Measurements from ENCODE around the gene NOG. TPM values are rescaled to one million over a fixed set of nuclear protein-coding genes. Genes with fewer than 3 reads are reported as not detected.

Gene NOG
- total RNA-seq, 2 donors from 2014 or later, result 1.3 to 6.3 TPM

GRCh38 chr17:56599566-56599965 lies 6.1 kb downstream of the NOG start:
- DNase-seq (ENCODE audit: low spot score), result no peak
- Histone ChIP-seq H3K27me3 (replicated peaks; ENCODE audit: insufficient read depth) (no peaks in the 10 kb centered on the region), H3K4me3 (no peak overlapping the region), H3K27ac (no peak overlapping the region), H3K36me3 (no peaks in the 10 kb centered on the region), H3K4me1 (replicated peaks) (peaks cover 5% of the 10 kb centered on the region), H3K9me3 (no peaks in the 10 kb centered on the region)
- 74% methylated on average over 1 of the region's 1 CpG for WGBS
- no peak for TF ChIP-seq CTCF (IDR thresholded peaks at IDR 0.05)
- TF ChIP-seq POLR2AphosphoS5 (IDR thresholded peaks at IDR 0.05), result no peak
- no peak for TF ChIP-seq POLR2A (IDR thresholded peaks at IDR 0.05)
- intact Hi-C loops (cut with DNase I), result loop anchor here (10.0 kb wide), 1 partner anchor 75 kb away; no protein-coding TSS in a partner anchor

GRCh38 chr17:56600256-56600655 lies 6.8 kb downstream of the NOG start:
- peaks cover 5% of the 10 kb centered on the region for H3K4me1 ChIP-seq (replicated peaks)
- 95% methylated on average over 1 of the region's 1 CpG for WGBS
- no peak for DNase-seq (ENCODE audit: low spot score)
- intact Hi-C loops (cut with DNase I), result no loop called here
- no peaks in the 10 kb centered on the region for H3K27me3 ChIP-seq (replicated peaks; ENCODE audit: insufficient read depth)
- H3K4me3 ChIP-seq, result no peak overlapping the region
- H3K36me3 ChIP-seq, result no peaks in the 10 kb centered on the region
- H3K9me3 ChIP-seq, result no peaks in the 10 kb centered on the region
- no peak for TF ChIP-seq POLR2A (IDR thresholded peaks at IDR 0.05)
- TF ChIP-seq CTCF (IDR thresholded peaks at IDR 0.05), result no peak
- no peak for TF ChIP-seq POLR2AphosphoS5 (IDR thresholded peaks at IDR 0.05)
- H3K27ac ChIP-seq, result no peak overlapping the region

- WGBS, result 83% methylated on average over 1 of the region's 1 CpG
- Histone ChIP-seq H3K4me3 (no peak overlapping the region), H3K36me3 (no peaks in the 10 kb centered on the region), H3K9me3 (no peaks in the 10 kb centered on the region), H3K4me1 (replicated peaks) (no peaks in the 10 kb centered on the region), H3K27me3 (replicated peaks; ENCODE audit: insufficient read depth) (no peaks in the 10 kb centered on the region), H3K27ac (no peak overlapping the region)
- TF ChIP-seq POLR2AphosphoS5 (IDR thresholded peaks at IDR 0.05), result no peak
- TF ChIP-seq CTCF (IDR thresholded peaks at IDR 0.05), result no peak
- TF ChIP-seq POLR2A (IDR thresholded peaks at IDR 0.05), result no peak
- no peak for DNase-seq (ENCODE audit: low spot score)
- intact Hi-C loops (cut with DNase I), result no loop called here
These were observed 8.1 kb downstream of the NOG start for GRCh38 chr17:56601591-56601990.

GRCh38 chr17:56602292-56603130 lies 9.0 kb downstream of the NOG start:
- H3K4me3 ChIP-seq, result no peak overlapping the region
- H3K27me3 ChIP-seq (replicated peaks; ENCODE audit: insufficient read depth), result no peaks in the 10 kb centered on the region
- intact Hi-C loops (cut with DNase I), result no loop called here
- H3K36me3 ChIP-seq, result no peaks in the 10 kb centered on the region
- no peaks in the 10 kb centered on the region for H3K9me3 ChIP-seq
- no peaks in the 10 kb centered on the region for H3K4me1 ChIP-seq (replicated peaks)
- 69% methylated on average over 8 of the region's 8 CpGs for WGBS
- DNase-seq (ENCODE audit: low spot score), result no peak
- TF ChIP-seq CTCF (IDR thresholded peaks at IDR 0.05), result no peak
- TF ChIP-seq POLR2AphosphoS5 (IDR thresholded peaks at IDR 0.05), result no peak
- TF ChIP-seq POLR2A (IDR thresholded peaks at IDR 0.05), result no peak
- H3K27ac ChIP-seq, result no peak overlapping the region

All from prostate gland (tissue), 2 donors.